Measurements from ENCODE around the gene PRKACG. TPM values are rescaled to one million over a fixed set of nuclear protein-coding genes. Genes with fewer than 3 reads are reported as not detected.

The PRKACG gene
- total RNA-seq, 3 donors from 2014 or later (not counting 1 experiment from before 2014, with no cell fraction given) = not detected

DNA sequence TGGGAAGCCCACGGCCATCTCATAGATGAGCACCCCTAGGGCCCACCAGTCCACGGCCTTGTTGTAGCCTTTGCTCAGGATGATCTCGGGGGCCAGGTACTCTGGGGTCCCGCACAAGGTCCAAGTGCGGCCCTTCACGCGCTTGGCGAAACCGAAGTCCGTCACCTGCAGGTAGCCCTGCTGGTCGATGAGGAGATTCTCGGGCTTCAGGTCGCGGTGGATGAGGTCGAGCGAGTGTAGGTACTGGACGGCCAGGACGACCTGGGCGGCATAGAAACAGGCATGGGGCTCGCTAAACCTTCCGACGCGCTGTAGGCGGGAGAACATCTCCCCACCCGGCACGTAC, 558 bp downstream of the PRKACG start:
- H3K4me3 ChIP-seq (ENCODE audit: low read length) = no peak overlapping the region
- Mint-ChIP-seq H3K27ac (no peak overlapping the region), H3K4me3 (no peak overlapping the region), H3K36me3 (no peaks in the 10 kb centered on the region), H3K9me3 (no peaks in the 10 kb centered on the region), H3K4me1 (peaks cover 6 to 14% of the 10 kb centered on the region in 2 donors), H3K27me3 (ENCODE audit: low read depth in 2 of 2) (peaks cover 0 to 23% of the 10 kb centered on the region in 2 donors)
- DNase-seq (no peak), ATAC-seq (no peak)
- peaks cover 11% of the 10 kb centered on the region for H3K4me1 ChIP-seq (ENCODE audit: control insufficient read depth, insufficient read depth, low read length)
- no peaks in the 10 kb centered on the region for H3K36me3 ChIP-seq (ENCODE audit: control insufficient read depth, insufficient read depth, low read length)
- H3K27ac ChIP-seq (ENCODE audit: low read length) = no peak overlapping the region
- WGBS (ENCODE audit: insufficient coverage) = 88% methylated on average over 26 of the region's 26 CpGs
- no peaks in the 10 kb centered on the region for H3K27me3 ChIP-seq (ENCODE audit: control insufficient read depth, insufficient read depth, low read length)
- no peaks in the 10 kb centered on the region for H3K9me3 ChIP-seq (ENCODE audit: control insufficient read depth, insufficient read depth, low read length)
- TF ChIP-seq, protein P1, sequence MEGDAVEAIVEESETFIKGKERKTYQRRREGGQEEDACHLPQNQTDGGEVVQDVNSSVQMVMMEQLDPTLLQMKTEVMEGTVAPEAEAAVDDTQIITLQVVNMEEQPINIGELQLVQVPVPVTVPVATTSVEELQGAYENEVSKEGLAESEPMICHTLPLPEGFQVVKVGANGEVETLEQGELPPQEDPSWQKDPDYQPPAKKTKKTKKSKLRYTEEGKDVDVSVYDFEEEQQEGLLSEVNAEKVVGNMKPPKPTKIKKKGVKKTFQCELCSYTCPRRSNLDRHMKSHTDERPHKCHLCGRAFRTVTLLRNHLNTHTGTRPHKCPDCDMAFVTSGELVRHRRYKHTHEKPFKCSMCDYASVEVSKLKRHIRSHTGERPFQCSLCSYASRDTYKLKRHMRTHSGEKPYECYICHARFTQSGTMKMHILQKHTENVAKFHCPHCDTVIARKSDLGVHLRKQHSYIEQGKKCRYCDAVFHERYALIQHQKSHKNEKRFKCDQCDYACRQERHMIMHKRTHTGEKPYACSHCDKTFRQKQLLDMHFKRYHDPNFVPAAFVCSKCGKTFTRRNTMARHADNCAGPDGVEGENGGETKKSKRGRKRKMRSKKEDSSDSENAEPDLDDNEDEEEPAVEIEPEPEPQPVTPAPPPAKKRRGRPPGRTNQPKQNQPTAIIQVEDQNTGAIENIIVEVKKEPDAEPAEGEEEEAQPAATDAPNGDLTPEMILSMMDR (IDR thresholded peaks at IDR 0.05) = no peak
- intact Hi-C loops (cut with micrococcal nuclease) = no loop called here

DNA sequence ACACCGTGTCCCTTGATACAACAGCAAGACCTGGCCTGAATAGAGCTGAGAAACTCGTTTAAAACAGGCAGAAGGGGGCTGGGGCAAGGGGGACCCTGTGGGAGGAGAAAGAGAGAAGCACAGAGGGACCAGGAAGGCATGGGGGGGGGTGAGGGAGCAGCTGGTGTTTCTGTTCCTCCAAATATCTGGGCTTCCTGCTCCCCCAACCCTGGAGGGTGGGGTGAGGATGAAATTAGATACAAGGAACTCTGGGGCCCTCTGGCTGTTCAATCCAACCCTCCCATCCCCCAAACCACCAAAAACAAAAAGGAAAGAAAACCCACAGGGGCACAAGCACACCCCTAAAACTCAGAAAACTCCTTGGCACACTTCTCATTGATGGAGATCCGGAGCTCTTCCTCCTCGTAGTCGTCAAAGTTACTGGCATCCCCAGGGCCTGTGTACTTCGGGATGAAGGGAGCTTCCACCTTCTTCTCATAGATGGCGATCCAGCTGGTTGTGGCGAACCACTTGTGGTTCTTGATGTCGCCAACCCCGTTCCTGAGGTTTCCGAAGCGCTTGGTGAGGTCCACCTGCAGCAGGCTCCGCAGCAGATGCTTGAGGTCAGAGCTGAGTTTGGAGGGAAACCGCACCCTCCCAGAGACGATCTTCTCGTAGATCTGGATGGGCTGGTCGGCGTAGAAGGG, 1.1 kb downstream of the PRKACG start:
- intact Hi-C loops (cut with micrococcal nuclease) = no loop called here
- H3K9me3 ChIP-seq (ENCODE audit: control insufficient read depth, insufficient read depth, low read length) = no peaks in the 10 kb centered on the region
- H3K4me1 Mint-ChIP-seq = peaks cover 6 to 14% of the 10 kb centered on the region in 2 donors
- H3K4me3 ChIP-seq (ENCODE audit: low read length) = no peak overlapping the region
- TF ChIP-seq, protein P1 (IDR thresholded peaks at IDR 0.05) = no peak
- DNase-seq (no peak), ATAC-seq (peak in 1 of 3 donors; percentile 15)
- peaks cover 0 to 23% of the 10 kb centered on the region in 2 donors for H3K27me3 Mint-ChIP-seq (ENCODE audit: low read depth in 2 of 2)
- H3K27ac Mint-ChIP-seq = no peak overlapping the region
- no peaks in the 10 kb centered on the region for H3K27me3 ChIP-seq (ENCODE audit: control insufficient read depth, insufficient read depth, low read length)
- WGBS (ENCODE audit: insufficient coverage) = 3% methylated on average over 18 of the region's 18 CpGs
- peaks cover 11% of the 10 kb centered on the region for H3K4me1 ChIP-seq (ENCODE audit: control insufficient read depth, insufficient read depth, low read length)
- H3K36me3 ChIP-seq (ENCODE audit: control insufficient read depth, insufficient read depth, low read length) = no peaks in the 10 kb centered on the region
- no peaks in the 10 kb centered on the region for H3K9me3 Mint-ChIP-seq
- no peak overlapping the region for H3K4me3 Mint-ChIP-seq
- no peaks in the 10 kb centered on the region for H3K36me3 Mint-ChIP-seq
- H3K27ac ChIP-seq (ENCODE audit: low read length) = no peak overlapping the region

DNA sequence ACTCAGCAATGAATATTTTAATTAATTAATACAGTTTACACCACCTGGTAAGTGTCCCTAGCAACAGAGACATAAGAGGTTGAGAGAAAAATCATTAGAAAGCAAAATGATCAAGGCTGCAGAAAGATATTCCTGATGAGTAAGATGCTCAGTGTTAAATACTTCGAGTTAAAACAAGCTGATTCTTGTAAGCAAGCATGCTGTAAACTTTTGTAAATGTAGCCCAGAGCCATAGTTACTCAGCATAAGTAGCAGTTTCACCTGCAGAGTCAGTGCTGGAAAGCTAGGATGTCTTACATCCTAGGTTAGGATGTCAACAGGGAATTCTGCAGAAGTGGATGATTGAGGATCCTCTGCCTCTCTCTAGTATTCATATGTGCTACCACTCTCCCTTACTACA, 4.2 kb downstream of the PRKACG start:
- DNase-seq (no peak), ATAC-seq (no peak)
- Histone ChIP-seq H3K27me3 (ENCODE audit: control insufficient read depth, insufficient read depth, low read length) (no peaks in the 10 kb centered on the region), H3K9me3 (ENCODE audit: control insufficient read depth, insufficient read depth, low read length) (no peaks in the 10 kb centered on the region), H3K36me3 (ENCODE audit: control insufficient read depth, insufficient read depth, low read length) (no peaks in the 10 kb centered on the region), H3K4me3 (ENCODE audit: low read length) (no peak overlapping the region), H3K27ac (ENCODE audit: low read length) (no peak overlapping the region), H3K4me1 (ENCODE audit: control insufficient read depth, insufficient read depth, low read length) (peaks cover 11% of the 10 kb centered on the region)
- Mint-ChIP-seq H3K27me3 (ENCODE audit: low read depth in 2 of 2) (peaks cover 0 to 21% of the 10 kb centered on the region in 2 donors), H3K9me3 (no peaks in the 10 kb centered on the region), H3K4me3 (no peak overlapping the region), H3K36me3 (no peaks in the 10 kb centered on the region), H3K4me1 (peaks cover 6 to 14% of the 10 kb centered on the region in 2 donors), H3K27ac (no peak overlapping the region)
- TF ChIP-seq, protein P1 (IDR thresholded peaks at IDR 0.05) = no peak
- WGBS (ENCODE audit: insufficient coverage) = 74% methylated on average over 1 of the region's 1 CpG
- intact Hi-C loops (cut with micrococcal nuclease) = no loop called here

DNA sequence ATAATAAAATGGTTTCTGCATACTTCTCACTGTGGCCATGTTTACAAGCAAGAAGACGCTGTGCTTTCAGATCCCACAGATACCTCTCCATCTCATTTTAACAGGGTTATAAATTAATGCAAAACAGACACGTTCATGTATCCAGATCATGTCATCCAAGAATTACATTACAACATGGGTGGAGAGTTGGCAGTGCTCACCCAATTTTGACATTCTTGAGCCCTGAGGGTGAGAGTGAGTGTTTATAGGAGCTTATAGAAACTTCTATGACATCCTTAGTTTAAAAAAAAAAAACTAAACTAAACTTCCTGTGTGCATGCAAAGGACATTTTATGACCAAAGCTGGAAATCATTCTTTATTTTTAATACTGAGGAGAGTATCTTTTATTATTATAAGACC, 9.1 kb downstream of the PRKACG start:
- Histone ChIP-seq H3K27me3 (ENCODE audit: control insufficient read depth, insufficient read depth, low read length) (no peaks in the 10 kb centered on the region), H3K36me3 (ENCODE audit: control insufficient read depth, insufficient read depth, low read length) (no peaks in the 10 kb centered on the region), H3K4me3 (ENCODE audit: low read length) (no peak overlapping the region), H3K9me3 (ENCODE audit: control insufficient read depth, insufficient read depth, low read length) (no peaks in the 10 kb centered on the region), H3K4me1 (ENCODE audit: control insufficient read depth, insufficient read depth, low read length) (no peaks in the 10 kb centered on the region), H3K27ac (ENCODE audit: low read length) (no peak overlapping the region)
- peaks cover 0 to under 1% of the 10 kb centered on the region in 2 donors for H3K4me1 Mint-ChIP-seq
- DNase-seq (no peak), ATAC-seq (no peak)
- intact Hi-C loops (cut with micrococcal nuclease) = no loop called here
- 100% methylated on average over 1 of the region's 2 CpGs for WGBS (ENCODE audit: insufficient coverage)
- H3K27ac Mint-ChIP-seq = no peak overlapping the region
- H3K4me3 Mint-ChIP-seq = no peak overlapping the region
- peaks cover 0 to 3% of the 10 kb centered on the region in 2 donors for H3K27me3 Mint-ChIP-seq (ENCODE audit: low read depth in 2 of 2)
- no peaks in the 10 kb centered on the region for H3K36me3 Mint-ChIP-seq
- TF ChIP-seq, protein P1 (IDR thresholded peaks at IDR 0.05) = no peak
- no peaks in the 10 kb centered on the region for H3K9me3 Mint-ChIP-seq
